A549 (cell line): Measurements from ENCODE around the gene KANTR. TPM values are rescaled to one million over a fixed set of nuclear protein-coding genes. Genes with fewer than 3 reads are reported as not detected.

Experiments used
- ATAC-seq, 2 experiments: fragments of 200-7000 bp in 1 of 2; fragments of >200 bp in 1 of 2; cut with Nextera tagmentation in 1 of 2; cut with Tn5 transposase in 1 of 2; 3 replicates each; pipeline versions ENCODE4 v1.8.0 to v1.9.1; 2018 to 2020; ENCODE audit warnings: mild to moderate bottlenecking in 1 of 2, moderate library complexity in 1 of 2
- CTCF ChIA-PET: fragments of 300-600 bp; sonication (Branson Sonifier 250); formaldehyde crosslinking; extraction: SDS; loops from one replicate; lab custom pipeline; 2021; ENCODE audit warnings: antibody characterized with exemption, inconsistent platforms; lab: Yijun Ruan, JAX
- POLR2A ChIA-PET: fragments of 350-600 bp; formaldehyde crosslinking; extraction: SDS; loops from one replicate; lab custom pipeline; 2021; ENCODE audit warnings: antibody characterized with exemption, inconsistent platforms; lab: Yijun Ruan, JAX
- DNase-seq, 2 experiments: peaks; one replicate each; pipeline versions ENCODE4 v3.0.0 to v3.0.0-alpha.2; 2011 to 2016; ENCODE audit warnings: low read depth in 1 of 2, low spot score in 1 of 2
- FAIRE-seq: peaks from 2 replicates; lab custom pipeline; 2011; peaks lifted over from hg19 to GRCh38; lab: Jason Lieb, UNC
- H3K27ac ChIP-seq, 2 experiments: fragments of >200 bp; sonication (Bioruptor Twin); formaldehyde crosslinking; 3 replicates each; pipeline ENCODE4 v1.5.1; 2016 to 2017
- H3K4me1 ChIP-seq: fragments of >200 bp; sonication (Bioruptor Twin); formaldehyde crosslinking; 3 replicates; pipeline ENCODE4 v1.6.1; 2016
- H3K4me2 ChIP-seq: fragments of >200 bp; sonication (Bioruptor Twin); formaldehyde crosslinking; 3 replicates; pipeline ENCODE4 v1.6.1; 2016
- H3K4me3 ChIP-seq: fragments of >200 bp; sonication (Bioruptor Twin); formaldehyde crosslinking; 3 replicates; pipeline ENCODE4 v1.5.1; 2016
- H3K9me3 ChIP-seq: fragments of >200 bp; sonication (Bioruptor Twin); formaldehyde crosslinking; 3 replicates; pipeline ENCODE4 v1.6.1; 2016
- ATOH8 ChIP-seq: fragments of 250-450 bp; sonication (Bioruptor Pico); IDR thresholded peaks from 2 replicates; pipeline ENCODE4 v1.5.0; 2020; ENCODE audit warnings: low read depth, mild to moderate bottlenecking, moderate library complexity
- CHD2 ChIP-seq: fragments of 150-350 bp; IDR thresholded peaks from 2 replicates; pipeline ENCODE4 v1.6.1; 2014; ENCODE audit warnings: low read length; ENCODE audit not compliant: partially characterized antibody
- CTCF ChIP-seq: fragments of >200 bp; sonication (Bioruptor Twin); formaldehyde crosslinking; IDR thresholded peaks from 3 replicates; pipeline ENCODE4 v1.5.1; 2016
- EHMT2 ChIP-seq: fragments of 200-600 bp; sonication (generic); IDR thresholded peaks from 2 replicates; pipeline ENCODE4 v1.6.1; 2016; ENCODE audit warnings: antibody characterized with exemption, low read depth, mild to moderate bottlenecking, moderate library complexity
- EP300 ChIP-seq, 2 experiments: fragments of >200 bp; sonication (Bioruptor Twin); formaldehyde crosslinking; IDR thresholded peaks; 2 replicates in 1 of 2; 3 replicates in 1 of 2; pipeline ENCODE4 v1.6.1; 2016 to 2017
- ESRRA ChIP-seq: fragments of 150-350 bp; IDR thresholded peaks from 2 replicates; pipeline ENCODE4 v1.6.1; 2014; ENCODE audit warnings: mild to moderate bottlenecking, low read length, borderline replicate concordance
- FOSB ChIP-seq: fragments of 250-450 bp; sonication (Bioruptor Pico); IDR thresholded peaks from 2 replicates; pipeline ENCODE4 v1.5.0; 2020; ENCODE audit warnings: mild to moderate bottlenecking, moderate library complexity
- HEYL ChIP-seq: fragments of 250-450 bp; sonication (Bioruptor Pico); IDR thresholded peaks from 2 replicates; pipeline ENCODE4 v1.8.0; 2021; ENCODE audit warnings: mild to moderate bottlenecking, moderate library complexity
- HMGXB4 ChIP-seq: fragments of 250-450 bp; sonication (Bioruptor Pico); IDR thresholded peaks from 2 replicates; pipeline ENCODE4 v1.5.0; 2021; ENCODE audit warnings: mild to moderate bottlenecking, moderate library complexity, borderline replicate concordance
- HOXB13 ChIP-seq: fragments of 250-450 bp; sonication (Bioruptor Pico); IDR thresholded peaks from 2 replicates; pipeline ENCODE4 v1.5.0; 2020; ENCODE audit warnings: low read depth, mild to moderate bottlenecking, moderate library complexity
- MAFK ChIP-seq: fragments of 450-650 bp; IDR thresholded peaks from 2 replicates; pipeline ENCODE4 v1.6.1; 2014; ENCODE audit not compliant: partially characterized antibody
- MAX ChIP-seq: IDR thresholded peaks from 2 replicates; pipeline ENCODE4 v1.6.1; 2012
- MAZ ChIP-seq: fragments of 150-350 bp; IDR thresholded peaks from 2 replicates; pipeline ENCODE4 v1.6.1; 2014; ENCODE audit warnings: antibody characterized with exemption, low read depth, low read length, borderline replicate concordance
- MYC ChIP-seq: IDR thresholded peaks from 2 replicates; pipeline ENCODE4 v1.6.1; 2012; ENCODE audit warnings: mild to moderate bottlenecking, inconsistent platforms, low read length, improper control_type of control experiment, borderline replicate concordance
- NFE2L2 ChIP-seq: fragments of 150-350 bp; conservative IDR thresholded peaks from 2 replicates; pipeline ENCODE4 v1.6.1; 2014; ENCODE audit warnings: low read length
- PHF8 ChIP-seq: fragments of 200-600 bp; sonication (generic); IDR thresholded peaks from 2 replicates; pipeline ENCODE4 v1.6.1; 2016; ENCODE audit warnings: low read depth, mild to moderate bottlenecking, antibody characterized with exemption, moderate library complexity, borderline replicate concordance
- POLR2A ChIP-seq: IDR thresholded peaks from 2 replicates; pipeline ENCODE4 v1.6.1; 2012; ENCODE audit warnings: mild to moderate bottlenecking, low read length
- POLR2AphosphoS2 ChIP-seq: conservative IDR thresholded peaks from 2 replicates; pipeline ENCODE4 v1.6.1; 2012; ENCODE audit warnings: low read length, improper control_type of control experiment, inconsistent platforms
- RARB ChIP-seq: fragments of 250-450 bp; sonication (Bioruptor Pico); IDR thresholded peaks from 2 replicates; pipeline ENCODE4 v1.8.0; 2021; ENCODE audit warnings: mild to moderate bottlenecking, moderate library complexity
- RCOR1 ChIP-seq: fragments of 150-350 bp; IDR thresholded peaks from 2 replicates; pipeline ENCODE4 v1.6.1; 2014; ENCODE audit warnings: antibody characterized with exemption, low read length, low read depth
- REST ChIP-seq: fragments of 200-600 bp; sonication (generic); IDR thresholded peaks from 2 replicates; pipeline ENCODE4 v1.6.1; 2016; ENCODE audit warnings: antibody characterized with exemption, mild to moderate bottlenecking, moderate library complexity
- RFX5 ChIP-seq: fragments of 450-650 bp; IDR thresholded peaks from 2 replicates; pipeline ENCODE4 v1.7.1; 2014; ENCODE audit warnings: antibody characterized with exemption, mild to moderate bottlenecking, moderate library complexity
- TFCP2L1 ChIP-seq: fragments of 250-450 bp; sonication (Bioruptor Pico); IDR thresholded peaks from 2 replicates; pipeline ENCODE4 v1.5.0; 2021; ENCODE audit warnings: mild to moderate bottlenecking
- ZNF302 ChIP-seq: fragments of 250-450 bp; sonication (Bioruptor Pico); IDR thresholded peaks from 2 replicates; pipeline ENCODE4 v1.9.0; 2021; ENCODE audit warnings: inconsistent platforms, mild to moderate bottlenecking, moderate library complexity
- ZSCAN20 ChIP-seq: fragments of 250-450 bp; sonication (Bioruptor Pico); IDR thresholded peaks from 2 replicates; pipeline ENCODE4 v1.8.0; 2022; ENCODE audit warnings: mild to moderate bottlenecking, moderate library complexity
- WGBS: methylation state at CpG from one replicate; pipeline ENCODE4 v1.1.6; 2017; ENCODE audit errors: missing lambda C conversion rate; 5-methylcytosine and 5-hydroxymethylcytosine counted together
- polyA plus RNA-seq, 4 experiments: library from polyadenylated mRNA; depleted of rRNA in 3 of 4; stranded (reverse); fragments of >200 nt; fragmentation: RNase III in 1 of 4; extraction: RNeasy Plus Mini Kit Qiagen cat#74134 plus additional on column Dnase treatment in 1 of 4; gene quantifications; 2 replicates in 3 of 4; 3 replicates in 1 of 4; pipeline ENCODE4 v1.2.3, GENCODE V29; 2011 to 2017

The KANTR gene
- polyA plus RNA-seq, 2 of the 4 experiments (the other 2 are of a cell fraction), result 3.3 to 5.7 TPM

GRCh38 chrX:53126377-53126776 is 32.4 kb downstream of the KANTR start:
- FAIRE-seq (peak; percentile 83), ATAC-seq (no peak), DNase-seq (no peak)
- H3K9me3 ChIP-seq, result peaks cover 7% of the 10 kb centered on the region; the same call in 2 of the 3 replicates
- POLR2A ChIA-PET, result no interaction called here
- H3K27ac ChIP-seq, result no peak overlapping the region
- H3K4me3 ChIP-seq, result no peak overlapping the region
- H3K4me1 ChIP-seq, result no peaks in the 10 kb centered on the region
- 96% methylated on average over 2 of the region's 2 CpGs for WGBS
- H3K4me2 ChIP-seq, result no peak overlapping the region
- CTCF ChIA-PET, result no interaction called here
- TF ChIP-seq MAZ, result no peak
- no peak for TF ChIP-seq RARB
- TF ChIP-seq FOSB (CRISPR knock-in tag), result no peak
- TF ChIP-seq EHMT2, result no peak
- no peak for TF ChIP-seq CTCF
- TF ChIP-seq ZSCAN20 (CRISPR knock-in tag), result no peak
- TF ChIP-seq POLR2AphosphoS2, result no peak
- TF ChIP-seq MYC, result no peak
- no peak for TF ChIP-seq MAX
- no peak for TF ChIP-seq POLR2A
- TF ChIP-seq TFCP2L1 (CRISPR knock-in tag), result no peak

- ATAC-seq (no peak), FAIRE-seq (no peak), DNase-seq (no peak)
- CTCF ChIA-PET, result no interaction called here
- Histone ChIP-seq H3K4me3 (no peak overlapping the region), H3K4me2 (no peak overlapping the region), H3K9me3 (peaks cover 7% of the 10 kb centered on the region; the same call in 2 of the 3 replicates), H3K4me1 (no peaks in the 10 kb centered on the region), H3K27ac (no peak overlapping the region)
- 82% methylated on average over 3 of the region's 3 CpGs for whole genome bisulfite sequencing
- POLR2A ChIA-PET, result no interaction called here
- TF ChIP-seq ATOH8 (CRISPR knock-in tag) (no peak), RCOR1 (no peak), ZNF302 (CRISPR knock-in tag) (no peak), REST (no peak), PHF8 (no peak), MAX (no peak), RFX5 (no peak), MAZ (no peak), HMGXB4 (CRISPR knock-in tag) (no peak), ESRRA (no peak), CHD2 (no peak), HEYL (no peak), CTCF (no peak), MAFK (no peak), MYC (no peak), HOXB13 (CRISPR knock-in tag) (no peak), RARB (no peak), EP300 (IDR thresholded peaks at IDR 0.05) (no peak), NFE2L2 (no peak)
These were observed 34.3 kb downstream of the KANTR start for GRCh38 chrX:53128097-53128749.
